ENCODE measurements around the gene TULP1. TPM values are rescaled to one million over a fixed set of nuclear protein-coding genes. Genes with fewer than 3 reads are reported as not detected.
A peak's percentile ranks its signal among the peaks of the same experiment; 100 is the strongest.
"Not testable (repeated sequence)": the region's sequence is repeated elsewhere in the genome, so short reads cannot be mapped to it uniquely, and the experiment has no call there.

Gene TULP1
- total RNA-seq, 2 donors from 2014 or later = not detected

DNA sequence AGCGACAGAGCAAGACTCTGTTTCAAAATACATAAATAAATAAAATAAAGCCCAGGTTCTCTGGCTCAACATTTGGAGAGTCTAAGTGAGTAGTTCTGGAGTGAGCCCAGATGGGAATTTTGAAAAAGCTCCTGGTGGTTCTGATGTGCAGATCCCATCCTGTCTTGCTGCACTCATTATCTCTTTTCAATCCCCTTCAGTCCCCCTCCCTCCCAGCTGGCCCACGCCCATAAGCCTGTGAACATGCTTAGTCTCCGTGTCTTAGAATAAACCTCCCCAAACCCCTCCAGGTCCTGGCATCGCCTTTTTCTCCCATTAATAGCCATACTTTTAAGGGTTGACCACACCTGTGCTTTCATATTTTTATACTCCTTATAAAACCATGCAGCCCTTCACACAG is 19.4 kb upstream of the TULP1 start:
- H3K27ac Mint-ChIP-seq = no peak overlapping the region
- H3K9me3 Mint-ChIP-seq = no peaks in the 10 kb centered on the region
- no peaks in the 10 kb centered on the region for H3K36me3 Mint-ChIP-seq
- ATAC-seq (no peak), DNase-seq (ENCODE audit: low spot score in 2 of 2) (no peak)

DNA sequence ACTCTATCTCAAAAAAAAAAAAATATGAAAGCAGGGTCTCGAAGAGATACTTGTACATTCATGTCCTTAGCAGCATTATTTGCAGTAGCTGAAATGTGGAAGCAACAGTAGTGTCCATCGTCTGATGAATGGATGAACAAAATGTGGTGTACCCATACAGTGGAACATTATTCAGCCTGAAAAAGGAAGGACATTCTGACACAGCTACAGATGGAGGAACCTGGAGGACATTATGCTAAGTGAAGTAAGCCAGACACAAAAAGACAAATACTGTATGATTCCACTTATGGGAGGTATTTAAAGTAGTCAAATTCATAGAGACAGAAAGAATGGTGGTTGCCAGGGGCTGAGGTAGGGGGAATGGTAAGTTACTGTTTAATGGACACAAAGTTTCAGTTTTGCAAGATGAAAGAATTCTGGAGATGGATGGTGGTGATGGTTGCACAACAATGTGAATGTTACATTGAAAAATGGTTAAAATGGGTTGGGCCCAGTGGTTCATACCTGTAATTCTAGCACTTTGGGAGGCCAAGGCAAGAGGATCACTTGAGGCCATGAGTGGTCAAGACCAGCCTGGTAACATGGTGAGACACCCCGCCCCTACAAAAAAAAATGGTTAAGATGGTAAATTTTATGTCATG is 11.8 kb upstream of the TULP1 start:
- DNase-seq (ENCODE audit: low spot score in 2 of 2) (no peak), ATAC-seq (no peak)
- H3K9me3 Mint-ChIP-seq = no peaks in the 10 kb centered on the region
- H3K27ac Mint-ChIP-seq = no peak overlapping the region
- no peaks in the 10 kb centered on the region for H3K36me3 Mint-ChIP-seq

DNA sequence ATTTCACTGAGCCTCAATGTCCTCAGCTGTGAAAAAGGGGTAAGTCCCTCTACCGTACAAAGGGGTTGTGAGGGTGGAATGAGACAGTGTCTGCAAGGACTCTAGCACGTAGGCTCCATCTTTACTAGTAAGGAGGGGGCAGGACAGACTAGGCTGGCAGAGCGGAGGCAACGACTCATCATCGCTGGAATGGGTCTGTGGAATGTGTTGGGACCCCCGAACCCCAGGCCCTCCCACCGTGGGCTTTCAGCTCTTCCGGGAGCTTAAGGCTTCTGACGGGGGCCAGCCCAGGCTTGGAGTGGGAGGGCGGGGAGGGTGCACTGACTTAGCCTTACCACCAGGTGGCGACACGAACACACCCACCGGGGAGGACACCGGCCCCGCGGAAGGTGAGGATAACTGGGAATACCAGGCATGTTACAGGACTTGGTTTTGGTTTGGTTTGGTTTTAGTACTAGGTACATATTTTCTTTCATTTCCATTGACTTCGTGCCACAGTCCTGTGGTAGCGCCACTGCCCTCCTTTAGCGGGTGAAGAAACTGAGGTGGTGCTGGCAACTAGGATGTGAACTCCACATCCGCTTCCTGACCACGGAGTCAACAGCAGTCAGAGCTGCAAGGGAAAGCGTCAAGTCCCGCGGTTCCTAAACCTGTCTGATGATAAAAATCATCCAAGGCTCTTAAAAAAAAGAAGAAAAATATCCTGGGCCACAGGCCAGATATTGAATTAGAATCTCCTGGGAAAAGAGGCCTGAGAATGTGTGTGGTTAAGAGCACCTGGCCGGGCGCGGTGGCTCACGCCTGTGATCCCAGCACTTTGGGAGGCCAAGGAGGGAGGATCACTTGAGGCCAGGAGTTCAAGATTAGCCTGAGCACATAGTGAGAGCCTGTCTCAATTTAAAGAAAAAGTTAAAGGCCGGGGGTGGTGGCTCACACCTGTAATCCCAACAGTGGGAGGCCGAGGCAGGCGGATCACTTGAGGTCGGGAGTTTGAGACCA is 10.3 kb upstream of the TULP1 start:
- Mint-ChIP-seq H3K27ac (peak overlapping the region in 1 of 2 donors; percentile 86), H3K9me3 (no peaks in the 10 kb centered on the region), H3K36me3 (no peaks in the 10 kb centered on the region)
- peak; percentile 92 for ATAC-seq
- peak; percentile 74 to 83 for DNase-seq (ENCODE audit: low spot score in 2 of 2)

DNA sequence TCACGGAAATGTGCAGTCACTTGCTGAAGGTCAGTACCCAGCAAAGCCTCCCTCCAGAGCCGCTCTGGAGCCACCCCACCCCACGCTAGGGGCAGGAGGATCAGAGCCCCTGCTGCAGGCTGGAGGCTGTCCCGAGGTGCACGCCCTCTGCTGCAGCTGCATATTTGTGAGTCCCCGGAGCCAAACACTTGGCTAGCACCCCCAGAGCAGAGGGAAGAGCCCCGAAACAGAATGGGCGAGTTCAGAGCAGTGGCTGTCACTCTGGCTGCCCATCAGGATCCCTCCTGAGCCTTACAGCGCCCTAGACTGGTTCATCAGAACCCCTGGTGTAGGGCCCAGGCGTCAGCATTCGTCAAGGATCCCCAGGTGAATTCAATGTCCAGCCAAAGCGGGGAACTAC is 9.5 kb upstream of the TULP1 start:
- peak overlapping the region; percentile 36 to 86 for H3K27ac Mint-ChIP-seq
- ATAC-seq = no peak
- H3K36me3 Mint-ChIP-seq = no peaks in the 10 kb centered on the region
- no peaks in the 10 kb centered on the region for H3K9me3 Mint-ChIP-seq
- DNase-seq (ENCODE audit: low spot score in 2 of 2) = no peak

DNA sequence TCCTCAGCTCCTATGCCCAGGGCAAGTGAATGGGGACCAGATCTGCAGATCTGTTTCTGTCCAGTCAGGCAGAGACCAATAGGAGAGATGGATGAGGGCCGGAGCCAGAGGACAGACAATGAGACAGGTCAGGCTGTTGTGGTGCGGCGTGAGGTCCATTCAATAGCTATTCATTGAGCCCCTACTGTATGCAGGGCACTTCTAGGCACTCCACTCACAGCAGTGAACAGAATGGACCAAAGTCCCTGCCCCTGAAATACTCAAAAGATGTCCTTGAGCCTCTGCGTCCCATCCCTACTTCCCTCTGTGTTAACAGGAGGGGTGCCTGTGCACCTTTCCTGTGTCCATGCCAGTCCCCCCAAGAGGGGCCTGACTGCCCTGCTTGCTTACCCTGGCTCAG is 8.5 kb upstream of the TULP1 start:
- no peaks in the 10 kb centered on the region for H3K9me3 Mint-ChIP-seq
- no peaks in the 10 kb centered on the region for H3K36me3 Mint-ChIP-seq
- DNase-seq (ENCODE audit: low spot score in 2 of 2) (no peak), ATAC-seq (no peak)
- H3K27ac Mint-ChIP-seq = peak overlapping the region in 1 of 2 donors; percentile 93

DNA sequence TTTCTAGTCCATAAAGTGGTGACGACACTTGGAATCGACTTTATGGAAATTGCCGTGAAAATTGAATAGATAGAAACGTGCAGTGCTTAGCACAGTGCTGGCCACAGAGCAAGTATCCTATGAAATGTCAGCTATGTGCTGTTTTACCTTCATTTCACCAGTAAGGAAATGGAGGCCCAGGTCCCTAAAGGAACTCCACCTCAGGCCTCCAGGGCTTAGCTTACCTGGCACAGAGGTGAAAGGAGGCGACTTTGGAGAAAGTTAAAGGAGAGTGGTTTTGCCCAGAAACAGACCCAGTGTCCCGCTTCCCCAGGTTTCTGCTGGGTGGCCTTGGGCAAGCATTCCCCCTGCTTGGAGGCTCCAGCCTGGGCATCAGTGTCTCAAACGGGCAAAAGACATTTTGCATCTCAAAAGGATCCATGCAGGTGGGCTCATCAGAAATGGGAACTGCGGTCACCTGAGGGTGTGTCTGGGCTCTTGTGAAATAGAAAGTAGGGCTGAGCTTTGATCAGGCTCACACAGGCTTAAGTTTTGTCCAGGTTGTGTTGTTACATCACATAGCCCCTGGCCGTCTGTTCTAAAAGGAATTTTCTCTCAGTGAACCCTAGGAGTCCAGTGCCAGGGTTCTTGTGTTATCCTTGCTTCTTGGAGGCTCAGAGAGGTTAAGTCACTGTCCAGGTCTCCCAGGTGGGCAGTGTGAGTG is 6.8 kb upstream of the TULP1 start:
- DNase-seq (ENCODE audit: low spot score in 2 of 2) (no peak), ATAC-seq (no peak)
- Mint-ChIP-seq H3K36me3 (no peaks in the 10 kb centered on the region), H3K9me3 (no peaks in the 10 kb centered on the region), H3K27ac (no peak overlapping the region)

DNA sequence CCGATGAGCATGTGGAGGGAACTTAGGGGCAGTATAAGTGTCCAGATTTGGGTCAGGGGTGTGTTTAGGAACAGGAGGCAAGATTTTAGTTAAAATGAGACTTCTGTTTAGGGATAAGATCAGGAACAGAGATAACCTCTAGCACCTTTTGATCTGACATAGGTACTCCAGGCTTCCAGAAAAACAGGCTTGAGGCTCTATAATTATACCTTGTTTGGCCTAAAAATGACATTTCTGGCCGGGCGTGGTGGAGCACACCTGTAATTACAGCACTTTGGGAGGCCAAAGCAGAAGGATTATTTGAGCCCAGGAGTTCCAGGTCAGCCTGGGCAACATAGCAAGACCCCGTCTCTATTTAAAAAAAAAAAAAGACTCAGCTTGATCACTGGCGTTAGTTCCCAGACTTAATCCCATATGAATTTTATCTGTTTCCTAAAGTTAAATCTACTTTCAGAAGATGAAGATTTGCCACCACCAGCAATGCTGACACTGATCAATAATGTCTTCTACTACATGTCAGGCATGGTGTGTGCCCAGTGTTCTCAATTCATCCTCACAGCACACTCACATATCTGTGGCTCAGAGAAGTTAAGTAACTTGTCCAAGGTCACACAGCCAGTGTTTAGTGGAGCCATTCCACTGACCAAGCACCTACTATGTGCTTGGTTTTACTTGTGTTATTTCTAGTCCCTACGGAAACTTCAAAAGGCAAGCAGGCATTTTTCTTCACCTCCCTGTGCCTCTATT is 6.0 kb upstream of the TULP1 start:
- no peak for ATAC-seq
- Mint-ChIP-seq H3K9me3 (no peaks in the 10 kb centered on the region), H3K27ac (no peak overlapping the region)

DNA sequence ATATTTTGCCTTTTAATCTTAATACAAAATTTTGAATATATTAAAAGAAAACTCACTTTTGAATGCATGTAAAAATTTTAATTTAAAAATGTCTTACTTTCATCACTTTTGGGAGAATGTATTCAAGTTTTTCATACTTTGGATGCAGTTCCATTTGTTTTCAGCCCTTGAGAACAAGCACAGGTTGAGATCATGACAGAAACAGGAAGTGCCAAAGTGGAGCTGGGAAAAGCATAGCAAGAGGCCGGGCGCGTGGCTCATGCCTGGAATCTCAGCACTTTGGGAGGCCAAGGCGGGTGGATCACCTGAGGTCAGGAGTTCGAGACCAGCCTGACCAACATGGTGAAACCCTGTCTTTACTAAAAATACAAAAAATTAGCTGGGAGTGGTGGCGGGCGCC is 5.3 kb upstream of the TULP1 start:
- H3K27ac Mint-ChIP-seq; ATAC-seq; H3K9me3 Mint-ChIP-seq; DNase-seq (ENCODE audit: low spot score in 2 of 2); H3K36me3 Mint-ChIP-seq: not testable (repeated sequence)

More for the DNA sequence above, 6.0 kb upstream of the TULP1 start:
- no peak for DNase-seq (ENCODE audit: low spot score in 2 of 2)
- H3K36me3 Mint-ChIP-seq = no peaks in the 10 kb centered on the region

DNA sequence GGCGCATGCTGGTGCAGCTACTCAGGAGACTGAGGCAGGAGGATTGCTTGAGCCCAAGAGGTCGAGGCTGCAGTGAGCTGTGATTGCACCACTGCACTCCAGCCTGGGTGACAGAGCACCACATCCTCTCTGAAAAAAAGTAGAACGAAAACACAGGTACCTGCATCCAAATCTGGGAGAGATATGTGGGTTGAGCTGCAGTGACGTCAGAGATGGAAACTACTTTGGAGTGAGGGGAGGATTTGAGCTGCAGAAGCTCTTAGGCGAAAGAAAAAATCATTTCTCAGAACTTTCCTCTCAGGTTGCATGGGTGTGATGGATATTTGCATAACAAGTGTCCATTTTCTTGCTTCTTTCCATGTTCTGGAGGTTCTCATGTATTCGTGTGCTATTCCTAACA is 4.0 kb upstream of the TULP1 start:
- H3K36me3 Mint-ChIP-seq = no peaks in the 10 kb centered on the region

DNA sequence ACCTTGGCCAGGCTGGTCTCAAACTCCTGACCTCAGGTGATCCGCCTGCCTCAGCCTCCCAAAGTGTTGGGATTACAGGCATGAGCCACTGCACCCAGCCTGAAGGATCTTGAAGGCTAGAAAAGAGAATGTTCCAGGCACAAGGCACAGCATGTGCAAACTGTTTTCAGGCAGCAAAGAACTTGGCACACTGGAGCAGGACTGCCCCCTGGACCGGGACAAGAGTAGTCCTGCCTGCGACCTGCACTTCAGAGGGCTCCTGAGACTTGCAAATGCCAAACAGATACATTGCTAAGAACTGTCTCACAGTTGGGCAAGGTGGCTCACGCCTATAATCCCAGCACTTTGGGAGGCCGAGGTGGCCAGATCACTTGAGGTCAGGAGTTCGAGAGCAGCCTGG is 3.2 kb upstream of the TULP1 start:
- ATAC-seq; H3K9me3 Mint-ChIP-seq; DNase-seq (ENCODE audit: low spot score in 2 of 2); H3K27ac Mint-ChIP-seq; H3K36me3 Mint-ChIP-seq: not testable (repeated sequence)

More for the DNA sequence above, 4.0 kb upstream of the TULP1 start:
- ATAC-seq = no peak
- DNase-seq (ENCODE audit: low spot score in 2 of 2) = no peak
- Mint-ChIP-seq H3K9me3 (no peaks in the 10 kb centered on the region), H3K27ac (no peak overlapping the region)

DNA sequence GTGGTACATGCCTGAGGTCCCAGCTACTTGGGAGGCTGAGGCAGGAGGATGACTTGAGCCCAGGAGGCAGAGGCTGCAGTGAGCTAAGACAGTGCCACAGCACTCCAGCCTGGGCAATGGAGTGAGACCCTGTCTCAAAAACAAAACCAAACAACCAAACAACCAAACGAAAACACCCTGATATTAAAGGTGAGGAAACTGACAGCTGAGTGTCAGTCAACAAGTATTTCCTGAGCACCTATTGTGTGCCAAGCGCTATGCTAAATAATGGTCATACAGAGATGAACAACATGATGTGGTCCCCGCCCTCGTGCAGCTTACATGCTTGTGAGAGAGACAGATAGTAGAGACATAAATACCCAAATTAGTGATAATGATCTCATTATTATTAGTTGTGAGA is 1.9 kb upstream of the TULP1 start:
- ATAC-seq = no peak
- Mint-ChIP-seq H3K27ac (no peak overlapping the region), H3K9me3 (no peaks in the 10 kb centered on the region), H3K36me3 (no peaks in the 10 kb centered on the region)
- no peak for DNase-seq (ENCODE audit: low spot score in 2 of 2)

DNA sequence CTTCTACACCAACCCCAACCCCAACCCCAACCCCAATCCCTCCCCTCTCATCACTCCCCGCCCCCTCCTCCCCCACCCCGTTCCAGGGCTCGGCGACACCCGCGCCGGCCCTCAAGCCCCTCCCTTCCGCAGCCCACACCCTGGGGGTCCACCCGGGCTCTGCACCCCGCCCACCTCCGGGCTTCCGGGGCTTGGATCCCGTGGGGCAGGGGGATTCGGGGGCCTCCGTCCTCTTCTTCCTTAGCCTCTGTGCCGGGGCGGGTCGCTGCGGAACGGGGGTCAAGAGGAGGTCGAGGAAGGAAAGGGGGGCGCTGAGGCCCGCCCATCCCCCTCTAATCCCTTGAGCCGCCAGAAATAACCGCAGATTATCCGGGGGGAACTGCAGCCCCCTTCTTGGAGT is 690 bp downstream of the TULP1 start:
- no peak for DNase-seq (ENCODE audit: low spot score in 2 of 2)
- Mint-ChIP-seq H3K27ac (no peak overlapping the region), H3K9me3 (no peaks in the 10 kb centered on the region), H3K36me3 (no peaks in the 10 kb centered on the region)
- ATAC-seq = peak in 1 of 2 donors; percentile 7

DNA sequence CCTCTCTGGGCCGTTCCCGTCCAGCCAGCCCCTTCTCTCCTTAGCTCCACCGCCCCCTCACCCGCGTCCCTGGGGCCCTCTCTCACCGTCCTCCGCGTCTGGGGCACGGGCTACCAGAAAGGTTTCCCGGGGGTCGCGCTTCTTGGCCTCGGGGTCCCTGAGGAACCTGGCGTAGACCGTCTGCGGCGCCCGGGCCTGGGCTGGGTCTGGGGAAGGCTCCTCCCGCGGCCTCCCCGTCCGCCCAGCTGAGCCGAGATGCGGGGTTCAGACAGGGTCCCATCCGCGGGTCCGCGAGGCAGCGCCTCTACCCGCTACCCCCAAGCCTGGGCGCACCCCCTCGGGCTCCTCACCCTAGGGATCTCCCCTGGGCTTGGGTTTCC is 1.1 kb downstream of the TULP1 start:
- no peaks in the 10 kb centered on the region for H3K9me3 Mint-ChIP-seq
- ATAC-seq = peak in 1 of 2 donors; percentile 32
- no peak for DNase-seq (ENCODE audit: low spot score in 2 of 2)
- no peak overlapping the region for H3K27ac Mint-ChIP-seq
- H3K36me3 Mint-ChIP-seq = no peaks in the 10 kb centered on the region

DNA sequence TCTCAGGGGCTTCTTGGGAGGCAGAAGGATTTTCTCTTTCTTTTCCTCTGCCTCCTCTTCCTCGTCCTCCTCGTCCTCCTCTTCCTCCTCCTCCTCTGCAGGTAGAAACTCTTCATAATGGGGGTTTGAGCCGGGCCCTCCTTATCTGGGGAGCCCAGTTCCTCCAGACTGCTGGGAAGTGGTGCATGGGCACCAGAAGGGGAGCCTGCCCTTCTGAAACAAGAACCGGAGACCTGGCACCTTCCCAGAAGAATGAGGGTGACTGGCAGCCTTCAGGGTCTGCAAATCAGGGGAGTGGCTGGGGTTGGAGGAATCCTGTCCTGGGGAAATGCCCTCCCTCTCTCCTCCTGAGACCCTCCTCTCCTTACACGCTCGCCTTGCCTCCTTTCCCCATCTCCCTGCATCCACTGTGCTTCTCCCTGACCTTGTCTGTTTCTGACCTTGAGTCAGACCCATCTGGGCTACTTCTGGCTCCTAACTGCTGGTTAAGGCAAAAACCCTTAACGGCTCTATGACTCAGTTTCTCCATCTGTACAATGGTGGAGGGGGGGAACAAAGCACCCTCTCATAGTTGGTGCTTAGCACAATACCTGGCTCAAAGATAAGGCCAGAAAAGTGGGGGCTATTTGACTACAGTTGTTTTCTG is 1.7 kb downstream of the TULP1 start:
- ATAC-seq (no peak), DNase-seq (ENCODE audit: low spot score in 2 of 2) (no peak)
- Mint-ChIP-seq H3K9me3 (no peaks in the 10 kb centered on the region), H3K36me3 (no peaks in the 10 kb centered on the region), H3K27ac (no peak overlapping the region)

DNA sequence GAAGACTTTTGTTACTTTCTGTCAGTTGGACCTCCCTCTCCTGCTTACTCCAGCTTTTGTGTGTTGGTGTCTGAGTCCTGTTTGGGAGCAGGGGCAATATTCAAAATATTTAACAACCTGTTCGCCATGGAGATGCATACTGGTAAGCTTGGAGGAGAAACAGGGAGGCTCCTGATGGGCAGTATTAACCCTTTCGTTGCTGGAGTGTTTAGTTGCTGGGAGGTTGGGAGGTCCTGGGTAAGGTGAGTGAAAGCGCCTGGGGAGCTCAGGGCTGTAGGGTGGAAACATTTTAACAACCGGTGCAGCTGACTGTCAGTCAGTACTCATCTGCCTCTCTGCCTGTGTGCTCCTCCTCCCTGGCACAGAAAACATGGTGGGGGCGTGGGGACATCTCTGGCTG is 4.2 kb downstream of the TULP1 start:
- DNase-seq (ENCODE audit: low spot score in 2 of 2) = no peak
- Mint-ChIP-seq H3K9me3 (no peaks in the 10 kb centered on the region), H3K27ac (no peak overlapping the region), H3K36me3 (no peaks in the 10 kb centered on the region)
- ATAC-seq = no peak

DNA sequence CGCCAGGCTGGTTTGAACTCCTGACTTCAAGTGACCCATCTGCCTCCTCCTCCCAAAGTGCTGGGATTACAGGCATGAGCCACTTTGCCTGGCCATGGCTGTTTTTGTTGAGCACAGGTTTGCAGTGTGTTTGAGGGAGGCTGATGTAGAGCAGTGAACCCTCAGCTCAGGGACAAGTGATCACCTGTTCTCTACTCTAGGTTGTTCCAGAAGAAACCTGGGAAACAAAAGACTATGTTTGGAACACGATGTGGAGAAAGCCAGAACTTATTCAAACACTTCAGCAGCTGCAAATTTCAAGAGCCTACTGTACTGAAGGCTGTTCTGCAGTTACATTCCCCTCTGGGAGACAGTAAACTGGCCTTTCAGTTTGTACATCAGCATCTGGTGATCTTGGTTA is 4.7 kb downstream of the TULP1 start:
- no peaks in the 10 kb centered on the region for H3K36me3 Mint-ChIP-seq
- no peaks in the 10 kb centered on the region for H3K9me3 Mint-ChIP-seq
- no peak for ATAC-seq
- H3K27ac Mint-ChIP-seq = no peak overlapping the region
- no peak for DNase-seq (ENCODE audit: low spot score in 2 of 2)

Data from activated naive CD4-positive, alpha-beta T cell treated with anti-CD3 and anti-CD28 coated beads, Interleukin-2, amount 50 U/mL, for 72 hours (primary cell).